DMS114 treated with DMSO at 0.1 percent for 48 hours (cell line): Measurements from ENCODE around the gene NDUFC2.
"Not testable (repeated sequence)": the region's sequence is repeated elsewhere in the genome, so short reads cannot be mapped to it uniquely, and the experiment has no call there.

Experiments
- DNase-seq: peaks from one replicate; lab custom pipeline; 2025; ENCODE audit not compliant: unreplicated experiment; lab: John Stamatoyannopoulos, UW

The NDUFC2 gene

DNA sequence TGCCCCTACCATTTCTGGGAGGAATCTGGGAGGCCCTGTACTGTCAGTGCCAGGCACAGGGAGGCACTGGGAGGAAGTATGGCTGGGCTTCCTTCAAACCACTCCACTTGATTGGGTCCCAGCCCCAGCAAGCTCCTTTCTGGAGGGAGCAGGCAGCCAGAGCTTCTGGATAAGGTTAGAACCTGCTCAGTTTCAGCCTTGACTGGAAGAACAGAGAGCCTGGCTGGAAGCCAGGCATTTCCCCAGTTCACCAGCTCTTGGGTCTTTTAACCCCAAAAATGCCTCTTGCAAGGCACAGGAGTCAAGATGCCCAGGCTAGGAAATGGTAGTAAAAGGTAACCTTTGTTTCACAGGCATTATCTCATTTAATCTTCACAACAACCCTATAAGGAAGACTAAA lies 47.6 kb downstream of the NDUFC2 start:
- no peak for DNase-seq

- DNase-seq: no peak
Measured at GRCh38 chr11:78031629-78032028, 48.0 kb downstream of the NDUFC2 start.

GRCh38 chr11:78030429-78031325 lies 49.0 kb downstream of the NDUFC2 start:
- no peak for DNase-seq

GRCh38 chr11:78028423-78028822 lies 51.2 kb downstream of the NDUFC2 start:
- not testable (repeated sequence) for DNase-seq

DNA sequence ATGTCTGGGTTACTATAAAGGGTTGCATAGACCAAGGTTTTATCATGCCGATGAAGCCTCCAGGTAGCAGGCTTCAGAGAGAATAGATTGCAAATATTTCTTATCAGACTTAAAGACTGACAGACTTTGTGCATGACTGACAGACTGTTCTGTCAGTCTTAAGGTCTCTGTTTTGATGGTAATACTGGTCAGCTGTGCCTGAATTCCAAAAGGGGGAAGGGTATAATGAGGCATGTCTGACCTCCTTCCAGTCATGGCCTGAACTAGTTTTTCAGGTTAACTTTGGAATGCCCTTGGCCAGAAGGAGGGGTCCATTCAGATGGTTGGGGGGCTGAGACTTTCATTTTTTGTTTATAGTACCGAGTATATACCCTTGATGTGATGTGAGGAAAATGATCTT lies 51.9 kb downstream of the NDUFC2 start:
- no peak for DNase-seq

- no peak for DNase-seq
Measured at GRCh38 chr11:78025378-78025777, 54.3 kb downstream of the NDUFC2 start.

DNA sequence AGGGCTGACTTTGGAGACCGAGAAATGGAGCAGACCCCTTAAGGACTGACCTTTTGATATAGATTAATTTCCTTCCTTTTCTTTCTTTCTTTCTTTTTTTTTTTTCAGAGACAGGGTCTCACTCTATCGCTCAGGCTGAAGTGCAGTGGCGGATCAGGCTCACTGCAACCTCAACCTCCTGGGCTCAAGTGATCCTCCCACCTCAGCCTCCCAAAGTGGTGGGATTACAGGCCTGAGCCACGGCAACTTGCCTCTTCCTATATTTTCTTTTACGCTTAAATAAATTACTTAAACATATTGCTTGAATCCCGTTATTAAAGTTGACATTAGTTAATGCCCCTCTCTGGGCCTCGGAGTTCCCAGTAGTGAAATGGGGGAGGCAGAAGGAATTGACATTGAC lies 56.2 kb downstream of the NDUFC2 start:
- no peak for DNase-seq

- DNase-seq: no peak
Measured at GRCh38 chr11:78022397-78023396, 57.0 kb downstream of the NDUFC2 start, which contains the start of gene KCTD14. TSS of gene KCTD14 (minus strand) at chr11:78023276. CDS start at chr11:78023249, 27 bp downstream.

- no peak for DNase-seq
Measured at GRCh38 chr11:78021611-78022010, 58.1 kb downstream of the NDUFC2 start.

DNA sequence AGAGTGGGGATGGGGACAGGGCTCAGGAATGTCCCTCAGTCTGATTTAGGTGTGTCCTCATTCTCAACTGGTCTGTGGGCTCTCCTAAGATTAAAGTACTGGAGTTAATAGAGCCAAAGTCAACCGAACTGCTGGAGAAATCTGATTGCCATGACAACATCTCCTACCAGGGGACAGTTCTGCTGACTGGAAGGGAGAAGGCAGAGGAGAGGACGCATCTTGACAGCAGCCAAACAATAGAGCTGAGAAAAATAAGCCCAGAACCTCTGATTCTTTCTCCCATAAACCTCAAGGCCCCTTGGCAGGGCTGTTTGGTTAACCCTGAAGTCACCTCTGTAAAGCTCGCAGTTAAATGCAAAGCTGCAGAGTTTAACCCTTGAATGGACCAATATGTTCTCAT lies 59.4 kb downstream of the NDUFC2 start:
- DNase-seq: no peak

DNA sequence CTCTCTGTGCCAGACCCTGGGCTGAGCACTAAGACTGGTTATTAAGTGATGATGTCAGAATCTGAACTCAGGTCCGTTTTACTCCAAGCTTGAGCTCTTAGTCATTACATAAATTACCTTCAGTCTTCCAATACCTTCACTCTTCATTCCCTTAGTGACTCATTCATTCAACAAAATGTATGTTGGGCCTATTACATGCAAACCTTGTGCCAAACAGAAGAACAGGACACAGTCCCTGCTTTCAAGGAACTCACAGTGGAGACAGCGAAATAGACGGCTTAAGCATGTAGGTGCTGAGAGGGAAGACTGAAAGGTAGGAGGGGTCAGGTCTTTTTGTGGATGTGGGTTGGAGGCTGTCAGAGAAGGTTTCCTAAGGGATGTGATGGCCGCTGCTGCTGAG lies 59.9 kb downstream of the NDUFC2 start:
- DNase-seq: no peak
